B cell (primary cell): Measurements from ENCODE around the gene ANO2.

ENCODE experiments used
- EZH2 ChIP-seq: IDR thresholded peaks from 2 replicates; pipeline ENCODE4 v1.6.1; 2012; ENCODE audit warnings: borderline replicate concordance, low read depth, mild to moderate bottlenecking, moderate library complexity, low read length; ENCODE audit not compliant: insufficient read depth, poor library complexity, severe bottlenecking
- TF ChIP-seq, protein P1 (sequence below): fragments of 200-600 bp; IDR thresholded peaks from one replicate; pipeline ENCODE4 v1.8.0; 2022; ENCODE audit warnings: antibody characterized with exemption, mild to moderate bottlenecking

DNA sequence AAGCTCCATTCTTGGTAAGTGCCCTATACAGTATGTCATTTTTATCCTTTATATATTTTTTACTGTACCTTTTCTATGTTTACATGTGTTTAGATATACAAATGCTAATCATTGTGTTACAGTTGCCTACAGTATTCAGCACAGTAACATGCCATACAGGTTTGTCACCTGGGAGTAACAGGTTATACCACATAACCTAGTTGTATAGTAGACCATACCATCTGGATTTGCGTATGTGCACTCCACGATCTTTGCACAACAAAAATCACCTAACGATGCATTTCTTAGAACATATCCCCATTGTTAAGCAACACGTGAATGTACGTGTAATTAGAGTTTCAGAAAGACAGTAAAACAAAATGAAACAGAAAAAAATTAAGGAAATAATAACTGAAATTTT is 11.9 kb upstream of the ANO2 start:
- TF ChIP-seq, protein P1, sequence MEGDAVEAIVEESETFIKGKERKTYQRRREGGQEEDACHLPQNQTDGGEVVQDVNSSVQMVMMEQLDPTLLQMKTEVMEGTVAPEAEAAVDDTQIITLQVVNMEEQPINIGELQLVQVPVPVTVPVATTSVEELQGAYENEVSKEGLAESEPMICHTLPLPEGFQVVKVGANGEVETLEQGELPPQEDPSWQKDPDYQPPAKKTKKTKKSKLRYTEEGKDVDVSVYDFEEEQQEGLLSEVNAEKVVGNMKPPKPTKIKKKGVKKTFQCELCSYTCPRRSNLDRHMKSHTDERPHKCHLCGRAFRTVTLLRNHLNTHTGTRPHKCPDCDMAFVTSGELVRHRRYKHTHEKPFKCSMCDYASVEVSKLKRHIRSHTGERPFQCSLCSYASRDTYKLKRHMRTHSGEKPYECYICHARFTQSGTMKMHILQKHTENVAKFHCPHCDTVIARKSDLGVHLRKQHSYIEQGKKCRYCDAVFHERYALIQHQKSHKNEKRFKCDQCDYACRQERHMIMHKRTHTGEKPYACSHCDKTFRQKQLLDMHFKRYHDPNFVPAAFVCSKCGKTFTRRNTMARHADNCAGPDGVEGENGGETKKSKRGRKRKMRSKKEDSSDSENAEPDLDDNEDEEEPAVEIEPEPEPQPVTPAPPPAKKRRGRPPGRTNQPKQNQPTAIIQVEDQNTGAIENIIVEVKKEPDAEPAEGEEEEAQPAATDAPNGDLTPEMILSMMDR, result no peak
- no peak for TF ChIP-seq EZH2
